Colonic mucosa (tissue), 4 donors: ENCODE measurements around the gene CUL1. TPM values are rescaled to one million over a fixed set of nuclear protein-coding genes. Genes with fewer than 3 reads are reported as not detected.

ENCODE experiments used
- DNase-seq: peaks from one replicate; pipeline ENCODE4 v3.0.0-alpha.2; 2020
- H3K27ac ChIP-seq: fragments of 200-600 bp; one replicate; pipeline ENCODE4 v1.8.0; 2021
- H3K27me3 ChIP-seq: fragments of 200-600 bp; one replicate; pipeline ENCODE4 v1.8.0; 2021
- H3K36me3 ChIP-seq: fragments of 200-600 bp; one replicate; pipeline ENCODE4 v1.8.0; 2021
- H3K4me1 ChIP-seq: fragments of 200-600 bp; one replicate; pipeline ENCODE4 v1.8.0; 2021; ENCODE audit warnings: mild to moderate bottlenecking
- H3K4me3 ChIP-seq: fragments of 200-600 bp; one replicate; pipeline ENCODE4 v1.8.0; 2021
- H3K9ac ChIP-seq, 2 donors: one replicate each; pipeline ENCODE4 v1.7.0; 2013; ENCODE audit warnings: control low read depth in 2 of 2, low read depth in 2 of 2, low read length in 2 of 2
- H3K9me3 ChIP-seq: fragments of 200-600 bp; one replicate; pipeline ENCODE4 v1.8.0; 2021
- CTCF ChIP-seq: fragments of 200-600 bp; IDR thresholded peaks from one replicate; pipeline ENCODE4 v1.8.0; 2022; ENCODE audit warnings: antibody characterized with exemption, mild to moderate bottlenecking
- intact Hi-C: fragments of 100-400 bp; cut with DNase I; formaldehyde crosslinking; loops from one replicate; pipeline ENCODE4 v1.14.1; 2022
- total RNA-seq, 2 donors: library from RNA; stranded (reverse); fragmentation: NEBNext Ultra II Directional in 1 of 2; extraction: Animal tissue kit (Norgen Biotek cat#: 25700) in 1 of 2; gene quantifications; one replicate each; pipeline ENCODE4 v1.2.1, GENCODE V29; 2021
- donor health status: healthy.
- donor health status: DM: no; HTN: no; CAD: no.
- donor health status: DM: no; HTN: no; CAD: no.

CUL1 gene
- total RNA-seq = 10 to 100 TPM; 36.2 to 36.9 TPM

- H3K9me3 ChIP-seq = no peaks in the 10 kb centered on the region
- peak within 1 kb of the TSS; percentile 98 for H3K27ac ChIP-seq
- H3K4me1 ChIP-seq = peaks cover 21% of the 10 kb centered on the region
- H3K27me3 ChIP-seq = no peaks in the 10 kb centered on the region
- TF ChIP-seq CTCF = no peak
- peak within 1 kb of the TSS; percentile 85 to 97 for H3K9ac ChIP-seq
- peak; percentile 85 for DNase-seq
- H3K36me3 ChIP-seq = no peaks in the 10 kb centered on the region
- intact Hi-C loops = no loop called here
- peak within 1 kb of the TSS; percentile 95 for H3K4me3 ChIP-seq
Observed at GRCh38 chr7:148698397-148699023, at the start of gene CUL1. TSS of gene CUL1 (plus strand) at chr7:148698903. CDS start at chr7:148730123, 31,220 bp downstream.

- Histone ChIP-seq H3K27me3 (no peaks in the 10 kb centered on the region), H3K9ac (no peak overlapping the region), H3K9me3 (no peaks in the 10 kb centered on the region), H3K4me3 (no peak overlapping the region), H3K4me1 (no peaks in the 10 kb centered on the region), H3K36me3 (no peaks in the 10 kb centered on the region), H3K27ac (no peak overlapping the region)
- TF ChIP-seq CTCF = no peak
- intact Hi-C loops = no loop called here
- no peak for DNase-seq
Observed at GRCh38 chr7:148650232-148650858, 48.4 kb upstream of the CUL1 start.

- H3K27me3 ChIP-seq = no peaks in the 10 kb centered on the region
- no peak overlapping the region for H3K4me3 ChIP-seq
- DNase-seq = no peak
- no peaks in the 10 kb centered on the region for H3K36me3 ChIP-seq
- intact Hi-C loops = no loop called here
- no peaks in the 10 kb centered on the region for H3K9me3 ChIP-seq
- no peak overlapping the region for H3K27ac ChIP-seq
- no peak for TF ChIP-seq CTCF
- H3K9ac ChIP-seq = no peak overlapping the region
- no peaks in the 10 kb centered on the region for H3K4me1 ChIP-seq
Observed at GRCh38 chr7:148652773-148653172, 45.9 kb upstream of the CUL1 start.

- no peak for TF ChIP-seq CTCF
- Histone ChIP-seq H3K27me3 (no peaks in the 10 kb centered on the region), H3K9me3 (no peaks in the 10 kb centered on the region), H3K4me3 (no peak overlapping the region), H3K36me3 (no peaks in the 10 kb centered on the region), H3K4me1 (no peaks in the 10 kb centered on the region), H3K9ac (no peak overlapping the region), H3K27ac (no peak overlapping the region)
- DNase-seq = no peak
- intact Hi-C loops = no loop called here
Observed at GRCh38 chr7:148657929-148658328, 40.8 kb upstream of the CUL1 start.

- H3K4me1 ChIP-seq = no peaks in the 10 kb centered on the region
- no peak for DNase-seq
- TF ChIP-seq CTCF = no peak
- no peaks in the 10 kb centered on the region for H3K36me3 ChIP-seq
- intact Hi-C loops = no loop called here
- no peak overlapping the region for H3K9ac ChIP-seq
- no peaks in the 10 kb centered on the region for H3K27me3 ChIP-seq
- H3K9me3 ChIP-seq = no peaks in the 10 kb centered on the region
- no peak overlapping the region for H3K4me3 ChIP-seq
- no peak overlapping the region for H3K27ac ChIP-seq
Observed at GRCh38 chr7:148661471-148661870, 37.2 kb upstream of the CUL1 start.
